ENCODE data around the gene LRRC40. TPM values are rescaled to one million over a fixed set of nuclear protein-coding genes. Genes with fewer than 3 reads are reported as not detected.
A peak's percentile ranks its signal among the peaks of the same experiment; 100 is the strongest.

Gene LRRC40
- total and polyA plus RNA-seq, 9 of the 15 experiments (the other 6 are each of a cell fraction or from before 2014, with no cell fraction given) = 16.1 to 36.2 (median 30.9) TPM

DNA sequence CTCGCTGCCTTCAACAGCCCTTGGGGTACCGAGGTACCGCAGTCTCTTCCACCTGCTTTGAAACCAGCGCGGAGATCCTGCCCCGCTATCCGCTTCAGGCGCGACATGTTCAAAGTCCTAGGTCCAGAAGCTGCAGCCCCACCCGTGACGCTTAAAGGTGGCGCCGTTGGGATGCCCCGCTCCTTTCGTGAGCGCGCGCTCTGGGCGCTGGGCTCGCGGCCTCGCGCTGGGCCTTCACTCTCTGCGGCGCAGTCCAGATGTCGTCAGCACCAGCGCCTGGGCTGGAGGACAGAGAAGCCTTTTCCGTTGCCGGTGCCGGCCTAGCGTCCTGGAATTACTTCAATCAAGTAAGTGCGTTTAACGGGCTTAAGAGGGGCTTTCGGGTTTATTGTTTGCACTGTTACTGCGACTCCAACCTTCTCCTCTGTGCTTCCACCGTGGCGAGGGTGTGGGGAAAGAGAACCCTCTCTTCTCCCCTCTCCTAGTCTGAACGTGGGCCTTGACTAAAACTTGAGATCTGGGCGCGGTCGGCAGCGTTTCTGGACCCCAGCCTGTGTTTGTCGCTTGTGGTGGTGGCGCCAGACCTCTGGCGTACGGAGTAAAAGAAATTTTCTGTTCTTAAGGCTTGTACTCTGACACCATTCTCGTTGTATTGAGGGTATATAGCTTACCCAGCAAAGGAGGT is at the start of gene LRRC40 (continued):
- TF ChIP-seq NR2C2 (CRISPR knock-in tag; IDR thresholded peaks at IDR 0.05) = peak; percentile 76
- TF ChIP-seq NR2C2 (tag; IDR thresholded peaks at IDR 0.05) = peak; percentile 37; the same call in 1 of the 2 replicates
- peak; percentile 95 for TF ChIP-seq RBBP5 (IDR thresholded peaks at IDR 0.05; ENCODE audit: borderline replicate concordance, insufficient read depth, low read length, poor library complexity, severe bottlenecking)
- TF ChIP-seq ZNF699 (CRISPR knock-in tag; IDR thresholded peaks at IDR 0.05; ENCODE audit: insufficient replicate concordance) = no peak
- TF ChIP-seq ZZZ3 (IDR thresholded peaks at IDR 0.05) = no peak
- TF ChIP-seq SMARCE1 (IDR thresholded peaks at IDR 0.05) = no peak; the same call in 1 of the 2 replicates
- 0 out of 2 replicates have a peak, but pooled peaks have one; percentile 36 for TF ChIP-seq ERF (CRISPR knock-in tag; IDR thresholded peaks at IDR 0.05)
- TF ChIP-seq, protein P1, sequence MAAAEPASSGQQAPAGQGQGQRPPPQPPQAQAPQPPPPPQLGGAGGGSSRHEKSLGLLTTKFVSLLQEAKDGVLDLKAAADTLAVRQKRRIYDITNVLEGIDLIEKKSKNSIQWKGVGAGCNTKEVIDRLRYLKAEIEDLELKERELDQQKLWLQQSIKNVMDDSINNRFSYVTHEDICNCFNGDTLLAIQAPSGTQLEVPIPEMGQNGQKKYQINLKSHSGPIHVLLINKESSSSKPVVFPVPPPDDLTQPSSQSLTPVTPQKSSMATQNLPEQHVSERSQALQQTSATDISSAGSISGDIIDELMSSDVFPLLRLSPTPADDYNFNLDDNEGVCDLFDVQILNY (CRISPR knock-in tag; IDR thresholded peaks at IDR 0.05) = peak; percentile 93
- TF ChIP-seq, protein P2, sequence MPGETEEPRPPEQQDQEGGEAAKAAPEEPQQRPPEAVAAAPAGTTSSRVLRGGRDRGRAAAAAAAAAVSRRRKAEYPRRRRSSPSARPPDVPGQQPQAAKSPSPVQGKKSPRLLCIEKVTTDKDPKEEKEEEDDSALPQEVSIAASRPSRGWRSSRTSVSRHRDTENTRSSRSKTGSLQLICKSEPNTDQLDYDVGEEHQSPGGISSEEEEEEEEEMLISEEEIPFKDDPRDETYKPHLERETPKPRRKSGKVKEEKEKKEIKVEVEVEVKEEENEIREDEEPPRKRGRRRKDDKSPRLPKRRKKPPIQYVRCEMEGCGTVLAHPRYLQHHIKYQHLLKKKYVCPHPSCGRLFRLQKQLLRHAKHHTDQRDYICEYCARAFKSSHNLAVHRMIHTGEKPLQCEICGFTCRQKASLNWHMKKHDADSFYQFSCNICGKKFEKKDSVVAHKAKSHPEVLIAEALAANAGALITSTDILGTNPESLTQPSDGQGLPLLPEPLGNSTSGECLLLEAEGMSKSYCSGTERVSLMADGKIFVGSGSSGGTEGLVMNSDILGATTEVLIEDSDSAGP (CRISPR knock-in tag; IDR thresholded peaks at IDR 0.05) = 0 out of 2 replicates have a peak, but pooled peaks have one; percentile 61
- TF ChIP-seq SNRNP70 (optimal IDR thresholded peaks at IDR 0.05; ENCODE audit: low read depth, low read length) = no peak
- TF ChIP-seq ARID2 (IDR thresholded peaks at IDR 0.05) = no peak
- peak; percentile 98 for TF ChIP-seq C11orf30 (IDR thresholded peaks at IDR 0.05; ENCODE audit: low read depth)
- TF ChIP-seq, protein P3, sequence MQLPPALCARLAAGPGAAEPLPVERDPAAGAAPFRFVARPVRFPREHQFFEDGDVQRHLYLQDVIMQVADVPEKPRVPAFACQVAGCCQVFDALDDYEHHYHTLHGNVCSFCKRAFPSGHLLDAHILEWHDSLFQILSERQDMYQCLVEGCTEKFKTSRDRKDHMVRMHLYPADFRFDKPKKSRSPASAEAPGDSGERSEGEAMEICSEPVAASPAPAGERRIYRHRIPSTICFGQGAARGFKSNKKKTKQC (CRISPR knock-in tag; IDR thresholded peaks at IDR 0.05) = peak; percentile 76; the same call in 1 of the 2 replicates
- TF ChIP-seq POLR2G (IDR thresholded peaks at IDR 0.05; ENCODE audit: low read depth, low read length) = peak; percentile 89
- no peak for TF ChIP-seq RAD51 (IDR thresholded peaks at IDR 0.05; ENCODE audit: borderline replicate concordance, low read depth)
- TF ChIP-seq NBN (IDR thresholded peaks at IDR 0.05; ENCODE audit: low read depth) = peak; percentile 80
- TF ChIP-seq, protein P4, sequence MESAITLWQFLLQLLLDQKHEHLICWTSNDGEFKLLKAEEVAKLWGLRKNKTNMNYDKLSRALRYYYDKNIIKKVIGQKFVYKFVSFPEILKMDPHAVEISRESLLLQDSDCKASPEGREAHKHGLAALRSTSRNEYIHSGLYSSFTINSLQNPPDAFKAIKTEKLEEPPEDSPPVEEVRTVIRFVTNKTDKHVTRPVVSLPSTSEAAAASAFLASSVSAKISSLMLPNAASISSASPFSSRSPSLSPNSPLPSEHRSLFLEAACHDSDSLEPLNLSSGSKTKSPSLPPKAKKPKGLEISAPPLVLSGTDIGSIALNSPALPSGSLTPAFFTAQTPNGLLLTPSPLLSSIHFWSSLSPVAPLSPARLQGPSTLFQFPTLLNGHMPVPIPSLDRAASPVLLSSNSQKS (CRISPR knock-in tag; IDR thresholded peaks at IDR 0.05) = no peak
- peak; percentile 87 for TF ChIP-seq HCFC1 (IDR thresholded peaks at IDR 0.05; ENCODE audit: low read depth, low read length)
- TF ChIP-seq DDX20 (tag; IDR thresholded peaks at IDR 0.05; ENCODE audit: low read depth) = no peak
- TF ChIP-seq, protein P5, sequence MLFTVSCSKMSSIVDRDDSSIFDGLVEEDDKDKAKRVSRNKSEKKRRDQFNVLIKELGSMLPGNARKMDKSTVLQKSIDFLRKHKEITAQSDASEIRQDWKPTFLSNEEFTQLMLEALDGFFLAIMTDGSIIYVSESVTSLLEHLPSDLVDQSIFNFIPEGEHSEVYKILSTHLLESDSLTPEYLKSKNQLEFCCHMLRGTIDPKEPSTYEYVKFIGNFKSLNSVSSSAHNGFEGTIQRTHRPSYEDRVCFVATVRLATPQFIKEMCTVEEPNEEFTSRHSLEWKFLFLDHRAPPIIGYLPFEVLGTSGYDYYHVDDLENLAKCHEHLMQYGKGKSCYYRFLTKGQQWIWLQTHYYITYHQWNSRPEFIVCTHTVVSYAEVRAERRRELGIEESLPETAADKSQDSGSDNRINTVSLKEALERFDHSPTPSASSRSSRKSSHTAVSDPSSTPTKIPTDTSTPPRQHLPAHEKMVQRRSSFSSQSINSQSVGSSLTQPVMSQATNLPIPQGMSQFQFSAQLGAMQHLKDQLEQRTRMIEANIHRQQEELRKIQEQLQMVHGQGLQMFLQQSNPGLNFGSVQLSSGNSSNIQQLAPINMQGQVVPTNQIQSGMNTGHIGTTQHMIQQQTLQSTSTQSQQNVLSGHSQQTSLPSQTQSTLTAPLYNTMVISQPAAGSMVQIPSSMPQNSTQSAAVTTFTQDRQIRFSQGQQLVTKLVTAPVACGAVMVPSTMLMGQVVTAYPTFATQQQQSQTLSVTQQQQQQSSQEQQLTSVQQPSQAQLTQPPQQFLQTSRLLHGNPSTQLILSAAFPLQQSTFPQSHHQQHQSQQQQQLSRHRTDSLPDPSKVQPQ (CRISPR knock-in tag; IDR thresholded peaks at IDR 0.05; ENCODE audit: borderline replicate concordance) = no peak
- TF ChIP-seq ZFP36 (IDR thresholded peaks at IDR 0.05; ENCODE audit: low read depth, low read length, partially characterized antibody) = peak; percentile 26
- peak; percentile 91 for TF ChIP-seq DIDO1 (tag; IDR thresholded peaks at IDR 0.05; ENCODE audit: low read depth)
